Esophagus squamous epithelium (tissue), 4 donors: ENCODE measurements around the gene SIRPB2.

Experiments used
- CTCF ChIP-seq, 6 experiments: fragments of 450-650 bp in 4 of 6; fragments of 200-600 bp in 2 of 6; sonication (generic) in 2 of 6; IDR thresholded peaks; one replicate each; pipeline ENCODE4 v1.5.1; 2016 to 2019; ENCODE audit warnings: antibody characterized with exemption in 6 of 6, mild to moderate bottlenecking in 4 of 6, moderate library complexity in 4 of 6
- POLR2A ChIP-seq, 4 donors: fragments of 450-650 bp; IDR thresholded peaks; one replicate each; pipeline ENCODE4 v1.6.1; 2017; ENCODE audit warnings: antibody characterized with exemption in 4 of 4, mild to moderate bottlenecking in 4 of 4, moderate library complexity in 3 of 4

- TF ChIP-seq CTCF (IDR thresholded peaks at IDR 0.05) (no peak), POLR2A (IDR thresholded peaks at IDR 0.05) (no peak)
These were observed 9.3 kb upstream of the SIRPB2 start for GRCh38 chr20:1500496-1500895.
